Astrocyte (in vitro differentiated cells and primary cell): ENCODE measurements around the gene TRIM26. TPM values are rescaled to one million over a fixed set of nuclear protein-coding genes. Genes with fewer than 3 reads are reported as not detected.

Experiments
- DNase-seq: peaks from one replicate; pipeline ENCODE4 v3.0.0-alpha.2; 2010; ENCODE audit warnings: low read depth
- FAIRE-seq: peaks from 2 replicates; lab custom pipeline; 2011; peaks lifted over from hg19 to GRCh38; lab: Jason Lieb, UNC
- H2AFZ ChIP-seq: 2 replicates; pipeline ENCODE4 v1.6.0; 2012; ENCODE audit warnings: low read depth, low read length, inconsistent platforms
- H3K27ac ChIP-seq: 2 replicates; pipeline ENCODE4 v1.5.1; 2011; ENCODE audit warnings: low read depth, low read length, inconsistent platforms
- H3K27me3 ChIP-seq: 2 replicates; pipeline ENCODE4 v1.6.0; 2011; ENCODE audit warnings: low read length, inconsistent platforms; ENCODE audit not compliant: insufficient read depth
- H3K36me3 ChIP-seq: 2 replicates; pipeline ENCODE4 v1.5.1; 2011; ENCODE audit warnings: low read length, inconsistent platforms; ENCODE audit not compliant: insufficient read depth
- H3K4me1 ChIP-seq: 2 replicates; pipeline ENCODE4 v1.5.1; 2011; ENCODE audit warnings: low read length, inconsistent platforms; ENCODE audit not compliant: insufficient read depth
- H3K4me2 ChIP-seq: 2 replicates; pipeline ENCODE4 v1.6.0; 2012; ENCODE audit warnings: low read length, inconsistent platforms
- H3K4me3 ChIP-seq: 2 replicates; pipeline ENCODE4 v1.5.1; 2011; ENCODE audit warnings: low read depth, mild to moderate bottlenecking, low read length, inconsistent platforms; ENCODE audit not compliant: insufficient read depth
- H3K79me2 ChIP-seq: 2 replicates; pipeline ENCODE4 v1.6.0; 2012; ENCODE audit warnings: mild to moderate bottlenecking, low read length, inconsistent platforms; ENCODE audit not compliant: insufficient read depth
- H3K9ac ChIP-seq: 2 replicates; pipeline ENCODE4 v1.6.0; 2012; ENCODE audit warnings: mild to moderate bottlenecking, low read length, inconsistent platforms
- H3K9me3 ChIP-seq: 2 replicates; pipeline ENCODE4 v1.5.1; 2012; ENCODE audit warnings: low read depth, mild to moderate bottlenecking, low read length, inconsistent platforms; ENCODE audit not compliant: insufficient read depth
- H4K20me1 ChIP-seq: 2 replicates; pipeline ENCODE4 v1.6.0; 2012; ENCODE audit warnings: low read length, inconsistent platforms; ENCODE audit not compliant: insufficient read depth
- H3K27ac Mint-ChIP-seq: one replicate; pipeline ENCODE4 v1.8.0; 2021; ENCODE audit warnings: mild to moderate bottlenecking, mixed read lengths; ENCODE audit not compliant: unreplicated experiment
- H3K27me3 Mint-ChIP-seq: one replicate; pipeline ENCODE4 v1.8.0; 2021; ENCODE audit warnings: low read depth, mixed read lengths; ENCODE audit not compliant: unreplicated experiment
- H3K36me3 Mint-ChIP-seq: one replicate; pipeline ENCODE4 v1.8.0; 2021; ENCODE audit warnings: low read depth, mixed read lengths; ENCODE audit not compliant: unreplicated experiment
- H3K4me1 Mint-ChIP-seq: one replicate; pipeline ENCODE4 v1.8.0; 2021; ENCODE audit warnings: low read depth, mixed read lengths; ENCODE audit not compliant: unreplicated experiment
- H3K4me3 Mint-ChIP-seq: one replicate; pipeline ENCODE4 v1.8.0; 2021; ENCODE audit warnings: mild to moderate bottlenecking, moderate library complexity, mixed read lengths; ENCODE audit not compliant: unreplicated experiment
- H3K9me3 Mint-ChIP-seq: one replicate; pipeline ENCODE4 v1.8.0; 2021; ENCODE audit warnings: mild to moderate bottlenecking, mixed read lengths; ENCODE audit not compliant: unreplicated experiment
- CTCF ChIP-seq: IDR thresholded peaks from 2 replicates; pipeline ENCODE4 v1.5.1; 2011; ENCODE audit warnings: low read depth, mild to moderate bottlenecking, inconsistent platforms, low read length, moderate library complexity; ENCODE audit not compliant: insufficient read depth
- EZH2 ChIP-seq: IDR thresholded peaks from 2 replicates; pipeline ENCODE4 v1.6.1; 2012; ENCODE audit warnings: mild to moderate bottlenecking, low read length, inconsistent platforms; ENCODE audit not compliant: insufficient read depth
- total RNA-seq: library from RNA; stranded (reverse); gene quantifications from 2 replicates; pipeline ENCODE4 v1.2.1, GENCODE V29; 2021

TRIM26 gene
- total RNA-seq, 1 donor from 2014 or later: 52.8 TPM

GRCh38 chr6:30150671-30151395, 62.4 kb downstream of the TRIM26 start:
- Histone ChIP-seq H3K4me3 (no peak overlapping the region), H3K27me3 (peaks cover 7% of the 10 kb centered on the region), H2AFZ (no peak overlapping the region), H3K9ac (no peak overlapping the region), H3K27ac (no peak overlapping the region), H3K4me2 (no peak overlapping the region), H3K9me3 (no peaks in the 10 kb centered on the region), H3K79me2 (no peaks in the 10 kb centered on the region), H3K36me3 (no peaks in the 10 kb centered on the region), H3K4me1 (peaks cover 18% of the 10 kb centered on the region), H4K20me1 (no peaks in the 10 kb centered on the region)
- Mint-ChIP-seq H3K4me1 (peaks cover 22% of the 10 kb centered on the region), H3K27me3 (peaks cover 26% of the 10 kb centered on the region), H3K36me3 (no peaks in the 10 kb centered on the region), H3K9me3 (no peaks in the 10 kb centered on the region), H3K27ac (no peak overlapping the region), H3K4me3 (no peak overlapping the region)
- FAIRE-seq: no peak
- TF ChIP-seq CTCF: no peak
- no peak for TF ChIP-seq EZH2
- peak; percentile 76 for DNase-seq

- H3K27ac ChIP-seq: no peak overlapping the region
- no peaks in the 10 kb centered on the region for H3K36me3 ChIP-seq
- H2AFZ ChIP-seq: no peak overlapping the region
- peaks cover 30% of the 10 kb centered on the region for H3K27me3 Mint-ChIP-seq
- H3K9me3 ChIP-seq: no peaks in the 10 kb centered on the region
- H3K79me2 ChIP-seq: no peaks in the 10 kb centered on the region
- DNase-seq: no peak
- H3K9me3 Mint-ChIP-seq: no peaks in the 10 kb centered on the region
- H3K27ac Mint-ChIP-seq: no peak overlapping the region
- no peak overlapping the region for H3K4me3 ChIP-seq
- H3K36me3 Mint-ChIP-seq: no peaks in the 10 kb centered on the region
- no peak for TF ChIP-seq CTCF
- TF ChIP-seq EZH2: no peak
- no peak overlapping the region for H3K4me2 ChIP-seq
- H3K9ac ChIP-seq: no peak overlapping the region
- no peaks in the 10 kb centered on the region for H4K20me1 ChIP-seq
- peaks cover 13% of the 10 kb centered on the region for H3K27me3 ChIP-seq
- H3K4me3 Mint-ChIP-seq: no peak overlapping the region
- peaks cover 15% of the 10 kb centered on the region for H3K4me1 Mint-ChIP-seq
- peaks cover 10% of the 10 kb centered on the region for H3K4me1 ChIP-seq
- no peak for FAIRE-seq
Observed at GRCh38 chr6:30149858-30150550, 63.2 kb downstream of the TRIM26 start.

GRCh38 chr6:30149234-30149633, 64.0 kb downstream of the TRIM26 start:
- DNase-seq (no peak), FAIRE-seq (no peak)
- TF ChIP-seq CTCF (no peak), EZH2 (no peak)
- no peak overlapping the region for H3K4me3 Mint-ChIP-seq
- H3K27ac Mint-ChIP-seq: no peak overlapping the region
- no peaks in the 10 kb centered on the region for H3K9me3 Mint-ChIP-seq
- peaks cover 20% of the 10 kb centered on the region for H3K27me3 ChIP-seq
- no peaks in the 10 kb centered on the region for H3K79me2 ChIP-seq
- H3K27ac ChIP-seq: no peak overlapping the region
- H3K36me3 Mint-ChIP-seq: no peaks in the 10 kb centered on the region
- H3K9ac ChIP-seq: no peak overlapping the region
- peaks cover 35% of the 10 kb centered on the region for H3K27me3 Mint-ChIP-seq
- peaks cover 2% of the 10 kb centered on the region for H3K4me1 ChIP-seq
- H4K20me1 ChIP-seq: no peaks in the 10 kb centered on the region
- H3K4me2 ChIP-seq: no peak overlapping the region
- peaks cover 8% of the 10 kb centered on the region for H3K4me1 Mint-ChIP-seq
- H3K36me3 ChIP-seq: no peaks in the 10 kb centered on the region
- H2AFZ ChIP-seq: no peak overlapping the region
- H3K4me3 ChIP-seq: no peak overlapping the region
- no peaks in the 10 kb centered on the region for H3K9me3 ChIP-seq
